Ishikawa (cell line): ENCODE results near the gene STAMBPL1.

Experiments used
- CEBPB ChIP-seq: IDR thresholded peaks from 2 replicates; pipeline ENCODE4 v1.6.1; 2012
- CREB1 ChIP-seq: IDR thresholded peaks from 2 replicates; pipeline ENCODE4 v1.6.1; 2012; ENCODE audit warnings: low read depth
- EP300 ChIP-seq: IDR thresholded peaks from 2 replicates; pipeline ENCODE4 v1.6.1; 2012; ENCODE audit warnings: borderline replicate concordance
- FOXM1 ChIP-seq: IDR thresholded peaks from 2 replicates; pipeline ENCODE4 v1.6.1; 2012; ENCODE audit warnings: low read depth, borderline replicate concordance
- TAF1 ChIP-seq: IDR thresholded peaks from 2 replicates; pipeline ENCODE4 v1.6.1; 2012; ENCODE audit warnings: low read depth, mild to moderate bottlenecking
- YY1 ChIP-seq: IDR thresholded peaks from 2 replicates; pipeline ENCODE4 v1.6.1; 2012; ENCODE audit warnings: low read depth
- ZBTB7A ChIP-seq: IDR thresholded peaks from 2 replicates; pipeline ENCODE4 v1.6.1; 2012; ENCODE audit warnings: low read depth
- TF ChIP-seq, protein P1 (sequence below): IDR thresholded peaks from 2 replicates; pipeline ENCODE4 v1.6.1; 2012
- TF ChIP-seq, protein P2 (sequence below): IDR thresholded peaks from 2 replicates; pipeline ENCODE4 v1.6.1; 2012; ENCODE audit warnings: low read depth, mild to moderate bottlenecking
- TF ChIP-seq, protein P3 (sequence below): IDR thresholded peaks from 2 replicates; pipeline ENCODE4 v1.6.1; 2012

DNA sequence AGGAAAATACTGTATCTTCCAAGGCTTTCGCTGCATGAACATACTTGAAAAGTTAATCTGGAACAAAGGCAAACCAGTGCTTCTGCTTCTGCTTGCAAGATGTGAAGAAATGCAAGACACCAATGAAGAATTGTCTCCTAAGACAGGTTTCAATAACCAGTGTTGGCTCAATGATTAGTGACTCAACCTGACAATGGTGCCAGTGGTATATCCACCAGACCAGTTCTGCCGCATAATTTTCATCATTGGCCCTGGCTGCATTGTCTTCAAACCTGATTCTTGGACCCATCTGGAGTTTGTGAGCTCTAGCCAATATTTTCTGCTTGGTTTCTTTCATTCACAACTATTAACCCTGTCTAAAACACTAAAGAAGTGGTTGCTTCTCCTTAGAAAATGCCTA lies 13.6 kb upstream of the STAMBPL1 start:
- TF ChIP-seq, protein P1, sequence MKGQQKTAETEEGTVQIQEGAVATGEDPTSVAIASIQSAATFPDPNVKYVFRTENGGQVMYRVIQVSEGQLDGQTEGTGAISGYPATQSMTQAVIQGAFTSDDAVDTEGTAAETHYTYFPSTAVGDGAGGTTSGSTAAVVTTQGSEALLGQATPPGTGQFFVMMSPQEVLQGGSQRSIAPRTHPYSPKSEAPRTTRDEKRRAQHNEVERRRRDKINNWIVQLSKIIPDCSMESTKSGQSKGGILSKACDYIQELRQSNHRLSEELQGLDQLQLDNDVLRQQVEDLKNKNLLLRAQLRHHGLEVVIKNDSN = 0 out of 2 replicates have a peak, but pooled peaks have one; percentile 21
- TF ChIP-seq TAF1 (no peak), ZBTB7A (no peak), CEBPB (peak; percentile 57), FOXM1 (no peak), EP300 (peak; percentile 86), YY1 (0 out of 2 replicates have a peak, but pooled peaks have one; percentile 24), CREB1 (no peak)
- TF ChIP-seq, protein P2, sequence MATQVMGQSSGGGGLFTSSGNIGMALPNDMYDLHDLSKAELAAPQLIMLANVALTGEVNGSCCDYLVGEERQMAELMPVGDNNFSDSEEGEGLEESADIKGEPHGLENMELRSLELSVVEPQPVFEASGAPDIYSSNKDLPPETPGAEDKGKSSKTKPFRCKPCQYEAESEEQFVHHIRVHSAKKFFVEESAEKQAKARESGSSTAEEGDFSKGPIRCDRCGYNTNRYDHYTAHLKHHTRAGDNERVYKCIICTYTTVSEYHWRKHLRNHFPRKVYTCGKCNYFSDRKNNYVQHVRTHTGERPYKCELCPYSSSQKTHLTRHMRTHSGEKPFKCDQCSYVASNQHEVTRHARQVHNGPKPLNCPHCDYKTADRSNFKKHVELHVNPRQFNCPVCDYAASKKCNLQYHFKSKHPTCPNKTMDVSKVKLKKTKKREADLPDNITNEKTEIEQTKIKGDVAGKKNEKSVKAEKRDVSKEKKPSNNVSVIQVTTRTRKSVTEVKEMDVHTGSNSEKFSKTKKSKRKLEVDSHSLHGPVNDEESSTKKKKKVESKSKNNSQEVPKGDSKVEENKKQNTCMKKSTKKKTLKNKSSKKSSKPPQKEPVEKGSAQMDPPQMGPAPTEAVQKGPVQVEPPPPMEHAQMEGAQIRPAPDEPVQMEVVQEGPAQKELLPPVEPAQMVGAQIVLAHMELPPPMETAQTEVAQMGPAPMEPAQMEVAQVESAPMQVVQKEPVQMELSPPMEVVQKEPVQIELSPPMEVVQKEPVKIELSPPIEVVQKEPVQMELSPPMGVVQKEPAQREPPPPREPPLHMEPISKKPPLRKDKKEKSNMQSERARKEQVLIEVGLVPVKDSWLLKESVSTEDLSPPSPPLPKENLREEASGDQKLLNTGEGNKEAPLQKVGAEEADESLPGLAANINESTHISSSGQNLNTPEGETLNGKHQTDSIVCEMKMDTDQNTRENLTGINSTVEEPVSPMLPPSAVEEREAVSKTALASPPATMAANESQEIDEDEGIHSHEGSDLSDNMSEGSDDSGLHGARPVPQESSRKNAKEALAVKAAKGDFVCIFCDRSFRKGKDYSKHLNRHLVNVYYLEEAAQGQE = no peak
- TF ChIP-seq, protein P3, sequence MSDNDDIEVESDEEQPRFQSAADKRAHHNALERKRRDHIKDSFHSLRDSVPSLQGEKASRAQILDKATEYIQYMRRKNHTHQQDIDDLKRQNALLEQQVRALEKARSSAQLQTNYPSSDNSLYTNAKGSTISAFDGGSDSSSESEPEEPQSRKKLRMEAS = peak; percentile 46; the same call in 1 of the 2 replicates
